HFF-Myc (cell line): Measurements from ENCODE around the gene TK1.

Source experiments
- DNase-seq: peaks from one replicate; pipeline ENCODE4 v3.0.0-alpha.2; 2011; ENCODE audit warnings: low read depth; ENCODE audit errors: extremely low read depth
- H3K4me3 ChIP-seq: replicated peaks from 2 replicates; pipeline ENCODE4 v1.5.1; 2011; ENCODE audit warnings: low read depth, mild to moderate bottlenecking, control low read depth, low read length
- CTCF ChIP-seq: IDR thresholded peaks from 2 replicates; pipeline ENCODE4 v1.5.1; 2012; ENCODE audit warnings: mild to moderate bottlenecking, low read depth, low read length, control low read depth; ENCODE audit errors: missing control alignments

The TK1 gene

DNA sequence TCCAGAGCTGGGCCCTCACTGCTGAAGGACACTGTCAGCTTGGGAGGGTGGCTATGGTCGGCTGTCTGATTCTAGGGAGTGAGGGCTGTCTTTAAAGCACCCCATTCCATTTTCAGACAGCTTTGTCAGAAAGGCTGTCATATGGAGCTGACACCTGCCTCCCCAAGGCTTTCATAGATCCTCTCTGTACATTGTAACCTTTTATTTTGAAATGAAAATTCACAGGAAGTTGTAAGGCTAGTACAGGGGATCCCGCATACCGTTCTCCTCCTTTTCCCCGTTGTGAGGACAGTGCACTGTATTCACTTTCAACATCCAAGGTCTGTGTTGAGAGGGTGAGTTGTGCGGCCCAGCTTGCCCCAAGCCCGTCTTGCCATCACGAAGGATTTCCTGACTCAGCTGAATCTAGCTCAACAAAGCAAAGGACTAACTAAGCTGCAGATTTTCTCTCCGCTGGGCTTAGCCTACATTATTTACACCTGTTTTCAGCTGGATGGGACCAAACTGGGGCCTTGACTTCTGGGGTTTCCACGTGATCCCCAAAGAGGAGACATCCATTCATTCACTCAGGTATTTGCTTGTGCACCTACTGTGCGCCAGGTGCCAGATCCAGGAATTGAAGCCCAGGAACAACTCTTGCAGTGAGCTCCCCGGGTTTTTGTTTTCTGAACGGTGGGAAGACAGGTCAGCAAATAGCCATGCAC is 39.4 kb upstream of the TK1 start:
- no peak for TF ChIP-seq CTCF
- DNase-seq = no peak

DNA sequence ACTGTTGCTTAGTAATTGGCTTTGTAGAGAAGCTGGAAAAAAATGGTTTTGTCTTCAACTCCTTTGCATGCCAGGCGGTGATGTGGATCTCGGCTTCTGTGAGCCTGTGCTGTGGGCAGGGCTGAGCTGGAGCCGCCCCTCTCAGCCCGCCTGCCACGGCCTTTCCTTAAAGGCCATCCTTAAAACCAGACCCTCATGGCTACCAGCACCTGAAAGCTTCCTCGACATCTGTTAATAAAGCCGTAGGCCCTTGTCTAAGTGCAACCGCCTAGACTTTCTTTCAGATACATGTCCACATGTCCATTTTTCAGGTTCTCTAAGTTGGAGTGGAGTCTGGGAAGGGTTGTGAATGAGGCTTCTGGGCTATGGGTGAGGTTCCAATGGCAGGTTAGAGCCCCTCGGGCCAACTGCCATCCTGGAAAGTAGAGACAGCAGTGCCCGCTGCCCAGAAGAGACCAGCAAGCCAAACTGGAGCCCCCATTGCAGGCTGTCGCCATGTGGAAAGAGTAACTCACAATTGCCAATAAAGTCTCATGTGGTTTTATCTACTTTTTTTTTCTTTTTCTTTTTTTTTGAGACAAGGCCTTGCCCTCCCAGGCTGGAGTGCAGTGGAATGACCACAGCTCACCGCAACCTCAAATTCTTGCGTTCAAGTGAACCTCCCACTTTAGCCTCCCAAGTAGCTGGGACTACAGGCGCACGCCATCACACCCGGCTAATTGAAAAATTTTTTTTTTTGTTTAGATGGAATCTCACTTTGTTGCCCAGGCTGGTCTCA is 38.4 kb upstream of the TK1 start:
- no peak overlapping the region for H3K4me3 ChIP-seq
- no peak for DNase-seq
- no peak for TF ChIP-seq CTCF

More for the DNA sequence above, 39.4 kb upstream of the TK1 start:
- no peak overlapping the region for H3K4me3 ChIP-seq

GRCh38 chr17:78224231-78225087 is 37.6 kb upstream of the TK1 start:
- H3K4me3 ChIP-seq = no peak overlapping the region
- DNase-seq = no peak
- TF ChIP-seq CTCF = no peak

GRCh38 chr17:78223765-78224164 is 36.9 kb upstream of the TK1 start:
- no peak overlapping the region for H3K4me3 ChIP-seq
- DNase-seq = no peak
- TF ChIP-seq CTCF = no peak

DNA sequence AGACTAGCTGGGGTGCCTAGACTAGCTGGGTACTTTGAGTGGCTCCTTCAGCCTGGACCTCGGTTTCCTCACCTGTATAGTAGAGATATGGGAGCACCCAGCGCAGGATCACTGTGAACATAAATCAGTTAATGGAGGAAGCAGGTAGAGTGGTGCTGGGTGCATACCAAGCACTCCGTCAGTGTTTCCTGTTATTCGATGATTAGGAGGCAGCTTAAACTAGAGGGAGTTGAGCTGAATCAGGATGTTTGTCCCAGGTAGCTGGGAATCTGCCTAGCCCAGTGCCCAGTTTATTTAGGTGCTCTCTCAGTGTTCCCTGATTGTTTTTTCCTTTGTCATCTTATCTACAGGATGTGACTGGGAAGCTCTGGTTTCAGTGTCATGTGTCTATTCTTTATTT is 36.2 kb upstream of the TK1 start:
- DNase-seq = no peak
- TF ChIP-seq CTCF = no peak
- no peak overlapping the region for H3K4me3 ChIP-seq

DNA sequence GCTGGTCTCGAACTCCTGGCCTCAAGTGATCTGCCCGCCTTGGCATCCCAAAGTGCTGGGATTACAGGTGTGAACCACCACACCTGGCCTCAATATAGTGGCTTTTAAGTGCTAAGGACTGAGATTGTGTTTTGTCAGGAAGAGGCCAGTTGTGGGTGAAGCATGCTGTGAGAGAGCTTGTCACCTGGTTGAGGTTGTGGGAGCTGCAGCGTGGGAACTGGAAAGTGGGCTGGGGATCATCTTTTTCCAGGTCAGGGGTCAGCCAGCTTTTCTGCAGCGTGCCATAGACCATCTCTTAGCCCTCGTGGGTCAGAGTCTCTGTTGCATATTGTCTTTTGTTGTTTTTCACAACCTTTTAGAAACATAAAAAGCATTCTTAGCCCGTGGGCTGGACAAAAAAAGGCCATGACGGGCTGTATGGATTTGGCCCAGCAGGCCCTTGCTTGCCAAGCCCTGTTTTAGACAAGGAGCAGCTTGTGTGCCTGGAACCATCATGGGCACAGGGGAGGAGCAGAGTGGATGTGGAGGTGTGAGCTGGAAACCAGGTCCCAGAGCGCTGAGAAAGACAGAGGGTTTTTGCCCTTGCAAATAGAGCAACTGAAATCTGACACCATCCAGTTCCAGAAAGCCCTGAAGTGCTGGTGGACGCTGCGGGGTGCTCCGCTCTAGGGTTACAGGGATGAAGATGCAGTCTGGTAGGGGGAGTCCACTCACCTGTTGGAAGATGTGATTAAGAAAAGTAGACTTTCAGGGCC is 32.7 kb upstream of the TK1 start:
- TF ChIP-seq CTCF = no peak
- DNase-seq = no peak
- no peak overlapping the region for H3K4me3 ChIP-seq
